KOPT-K1 (cell line): ENCODE measurements around the gene MOXD1.

ENCODE experiments used
- H3K27ac ChIP-seq: fragments of 200-600 bp; sonication (generic); 2 replicates; pipeline ENCODE4 v1.5.1; 2016; ENCODE audit warnings: antibody characterized with exemption, mild to moderate bottlenecking, low read depth, low read length; ENCODE audit not compliant: poor library complexity, severe bottlenecking
- H3K36me3 ChIP-seq: fragments of 200-600 bp; sonication (generic); 2 replicates; pipeline ENCODE4 v1.5.1; 2017; ENCODE audit warnings: antibody characterized with exemption, mild to moderate bottlenecking, low read length, moderate library complexity; ENCODE audit not compliant: insufficient read depth
- H3K9me3 ChIP-seq: fragments of 200-600 bp; sonication (generic); 2 replicates; pipeline ENCODE4 v1.5.1; 2017; ENCODE audit warnings: antibody characterized with exemption, low read length, mild to moderate bottlenecking; ENCODE audit not compliant: insufficient read depth, poor library complexity, severe bottlenecking

The MOXD1 gene

GRCh38 chr6:132410830-132411229 lies 9.6 kb upstream of the MOXD1 start:
- no peaks in the 10 kb centered on the region for H3K36me3 ChIP-seq
- H3K27ac ChIP-seq = no peak overlapping the region
- no peaks in the 10 kb centered on the region for H3K9me3 ChIP-seq

GRCh38 chr6:132405143-132405915 lies 4.1 kb upstream of the MOXD1 start:
- no peaks in the 10 kb centered on the region for H3K9me3 ChIP-seq
- no peak overlapping the region for H3K27ac ChIP-seq
- H3K36me3 ChIP-seq = no peaks in the 10 kb centered on the region

- Histone ChIP-seq H3K27ac (no peak overlapping the region), H3K36me3 (no peaks in the 10 kb centered on the region), H3K9me3 (no peaks in the 10 kb centered on the region)
These were observed 3.5 kb upstream of the MOXD1 start for GRCh38 chr6:132404736-132405135.

GRCh38 chr6:132404330-132404729 lies 3.1 kb upstream of the MOXD1 start:
- Histone ChIP-seq H3K36me3 (no peaks in the 10 kb centered on the region), H3K9me3 (no peaks in the 10 kb centered on the region), H3K27ac (no peak overlapping the region)

- Histone ChIP-seq H3K36me3 (no peaks in the 10 kb centered on the region), H3K9me3 (no peaks in the 10 kb centered on the region), H3K27ac (no peak overlapping the region)
These were observed 477 bp upstream of the MOXD1 start for GRCh38 chr6:132401618-132402285.

GRCh38 chr6:132400555-132400882 lies 756 bp downstream of the MOXD1 start:
- no peak overlapping the region for H3K27ac ChIP-seq
- no peaks in the 10 kb centered on the region for H3K9me3 ChIP-seq
- no peaks in the 10 kb centered on the region for H3K36me3 ChIP-seq

GRCh38 chr6:132399376-132400074 lies 1.8 kb downstream of the MOXD1 start:
- no peak overlapping the region for H3K27ac ChIP-seq
- H3K9me3 ChIP-seq = peaks cover 5% of the 10 kb centered on the region
- no peaks in the 10 kb centered on the region for H3K36me3 ChIP-seq

- Histone ChIP-seq H3K36me3 (no peaks in the 10 kb centered on the region), H3K27ac (no peak overlapping the region), H3K9me3 (peaks cover 10% of the 10 kb centered on the region)
These were observed 6.2 kb downstream of the MOXD1 start for GRCh38 chr6:132395015-132395597.

- Histone ChIP-seq H3K36me3 (no peaks in the 10 kb centered on the region), H3K9me3 (peaks cover 10% of the 10 kb centered on the region), H3K27ac (no peak overlapping the region)
These were observed 8.5 kb downstream of the MOXD1 start for GRCh38 chr6:132392792-132393191.

GRCh38 chr6:132392270-132392646 lies 9.0 kb downstream of the MOXD1 start:
- H3K36me3 ChIP-seq = no peaks in the 10 kb centered on the region
- H3K27ac ChIP-seq = no peak overlapping the region
- H3K9me3 ChIP-seq = peaks cover 10% of the 10 kb centered on the region

GRCh38 chr6:132391391-132392269 lies 9.6 kb downstream of the MOXD1 start:
- H3K9me3 ChIP-seq = peaks cover 10% of the 10 kb centered on the region
- no peak overlapping the region for H3K27ac ChIP-seq
- no peaks in the 10 kb centered on the region for H3K36me3 ChIP-seq

- Histone ChIP-seq H3K27ac (no peak overlapping the region), H3K9me3 (peaks cover 10% of the 10 kb centered on the region), H3K36me3 (no peaks in the 10 kb centered on the region)
These were observed 10.8 kb downstream of the MOXD1 start for GRCh38 chr6:132390451-132390850.

GRCh38 chr6:132390017-132390416 lies 11.3 kb downstream of the MOXD1 start:
- Histone ChIP-seq H3K27ac (no peak overlapping the region), H3K36me3 (no peaks in the 10 kb centered on the region), H3K9me3 (peaks cover 8% of the 10 kb centered on the region)

GRCh38 chr6:132388291-132388690 lies 13.0 kb downstream of the MOXD1 start:
- no peaks in the 10 kb centered on the region for H3K9me3 ChIP-seq
- no peak overlapping the region for H3K27ac ChIP-seq
- H3K36me3 ChIP-seq = no peaks in the 10 kb centered on the region
